K562 (cell line): ENCODE measurements around the gene BTBD2. TPM values are rescaled to one million over a fixed set of nuclear protein-coding genes. Genes with fewer than 3 reads are reported as not detected.

Experiments
- ATAC-seq: fragments of 200-7000 bp; cut with Tn5 transposase; 3 replicates; pipeline ENCODE4 v1.9.1; 2020; ENCODE audit warnings: moderate library complexity
- BruUV-seq: library from RNA; stranded (reverse); fragments of 400-500 nt; replicated peaks from 2 replicates; lab custom pipeline; 2021; lab: Mats Ljungman, UMichigan
- CTCF ChIA-PET: fragments of 300-600 bp; formaldehyde crosslinking; extraction: SDS; loops from one replicate; lab custom pipeline; 2021; ENCODE audit warnings: low intra/inter-chr PET ratio; lab: Yijun Ruan, JAX
- POLR2A ChIA-PET: fragments of 300-600, 350-650 bp; sonication (Branson Sonifier 250); formaldehyde crosslinking; extraction: SDS; loops from one replicate; lab custom pipeline; 2021; ENCODE audit warnings: antibody characterized with exemption, inconsistent platforms; lab: Yijun Ruan, JAX
- DNase-seq, 4 experiments: peaks; one replicate each; pipeline versions ENCODE4 v3.0.0 to v3.0.0-alpha.2; 2011 to 2018; ENCODE audit warnings: low spot score in 3 of 4, mixed read lengths in 3 of 4; ENCODE audit errors: extremely low read depth in 1 of 4
- FAIRE-seq: peaks from 2 replicates; lab custom pipeline; 2011; peaks lifted over from hg19 to GRCh38; lab: Jason Lieb, UNC
- H2AFZ ChIP-seq: 2 replicates; pipeline ENCODE4 v1.6.0; 2011; ENCODE audit warnings: low read depth, low read length, control low read depth, inconsistent platforms
- H3K27ac ChIP-seq: fragments of 200-600 bp; 3 replicates; pipeline ENCODE4 v1.8.0; 2011; ENCODE audit warnings: low read depth, mild to moderate bottlenecking, control low read depth, inconsistent platforms, low read length, moderate library complexity, mixed read lengths; ENCODE audit errors: extremely low read depth
- H3K27me3 ChIP-seq, 2 experiments: fragments of 300-600 bp in 1 of 2; 2 replicates in 1 of 2; 3 replicates in 1 of 2; pipeline versions ENCODE4 v1.6.0 to v1.8.0; 2011; ENCODE audit warnings: inconsistent platforms in 2 of 2, low read length in 2 of 2, mild to moderate bottlenecking in 1 of 2, mixed read lengths in 1 of 2, moderate library complexity in 1 of 2; ENCODE audit not compliant: control insufficient read depth in 2 of 2, insufficient read depth in 2 of 2
- H3K36me3 ChIP-seq: fragments of 300-600 bp; 3 replicates; pipeline ENCODE4 v1.8.0; 2011; ENCODE audit warnings: mild to moderate bottlenecking, low read length, inconsistent platforms; ENCODE audit not compliant: control insufficient read depth, insufficient read depth
- H3K4me1 ChIP-seq, 2 experiments: fragments of 200-600 bp in 1 of 2; replicated peaks in 1 of 2; 2 replicates in 1 of 2; 3 replicates in 1 of 2; pipeline versions ENCODE4 v1.5.1 to v1.8.0; 2011; ENCODE audit warnings: inconsistent platforms in 2 of 2, low read length in 2 of 2, mild to moderate bottlenecking in 1 of 2, mixed read lengths in 1 of 2, moderate library complexity in 1 of 2; ENCODE audit not compliant: control insufficient read depth in 2 of 2, insufficient read depth in 2 of 2
- H3K4me2 ChIP-seq: 2 replicates; pipeline ENCODE4 v1.6.1; 2011; ENCODE audit warnings: low read length, control low read depth, inconsistent platforms, mixed read lengths; ENCODE audit not compliant: insufficient read depth
- H3K4me3 ChIP-seq: fragments of 200-600 bp; sonication (generic), shearing (Covaris generic); 2 replicates; pipeline ENCODE4 v1.5.1; 2016; ENCODE audit warnings: control low read depth, inconsistent platforms
- H3K79me2 ChIP-seq: fragments of 200-600 bp; 3 replicates; pipeline ENCODE4 v1.8.0; 2011; ENCODE audit warnings: low read length, inconsistent platforms; ENCODE audit not compliant: control insufficient read depth, insufficient read depth
- H3K9ac ChIP-seq, 2 experiments: 2 replicates each; pipeline versions ENCODE4 v1.6.0 to v1.6.1; 2011; ENCODE audit warnings: low read depth in 2 of 2, low read length in 2 of 2, control low read depth in 1 of 2, inconsistent platforms in 1 of 2, mild to moderate bottlenecking in 1 of 2, mixed read lengths in 1 of 2; ENCODE audit not compliant: insufficient read depth in 1 of 2
- H3K9me1 ChIP-seq: one replicate; pipeline ENCODE4 v1.6.0; 2011; ENCODE audit warnings: inconsistent platforms, mild to moderate bottlenecking, low read length, moderate library complexity; ENCODE audit not compliant: control insufficient read depth, insufficient read depth
- H3K9me3 ChIP-seq: replicated peaks from 2 replicates; pipeline ENCODE4 v1.5.1; 2011; ENCODE audit warnings: low read depth, low read length, inconsistent platforms; ENCODE audit not compliant: control insufficient read depth, insufficient read depth
- H4K20me1 ChIP-seq: replicated peaks from 2 replicates; pipeline ENCODE4 v1.6.1; 2011; ENCODE audit warnings: low read length, inconsistent platforms, mixed read lengths; ENCODE audit not compliant: control insufficient read depth, insufficient read depth
- HEY1 ChIP-seq: fragments of 250-450 bp; sonication (Bioruptor Pico); IDR thresholded peaks from 2 replicates; pipeline ENCODE4 v1.5.0; 2020; ENCODE audit warnings: mild to moderate bottlenecking, moderate library complexity, borderline replicate concordance
- NCOR1 ChIP-seq: fragments of 450-650 bp; IDR thresholded peaks from 2 replicates; pipeline ENCODE4 v1.6.1; 2016; ENCODE audit warnings: mild to moderate bottlenecking, moderate library complexity
- RBM25 ChIP-seq: fragments of 200-400 bp; formaldehyde crosslinking; IDR thresholded peaks from 2 replicates; pipeline ENCODE4 v1.6.1; 2018; ENCODE audit warnings: low read length, low read depth, moderate library complexity; ENCODE audit not compliant: severe bottlenecking
- SUPT5H ChIP-seq: fragments of 450-650 bp; IDR thresholded peaks from 2 replicates; pipeline ENCODE4 v1.6.1; 2016
- ZBTB7A ChIP-seq: IDR thresholded peaks from 2 replicates; pipeline ENCODE4 v1.6.1; 2011; ENCODE audit warnings: low read depth, mild to moderate bottlenecking, low read length, moderate library complexity, borderline replicate concordance; ENCODE audit not compliant: control insufficient read depth
- WGBS: fragments of 100-300 bp; shearing (Covaris generic); methylation state at CpG from one replicate; pipeline ENCODE4 v1.1.6; 2016; ENCODE audit warnings: low coverage, mixed read lengths; ENCODE audit not compliant: insufficient coverage; ENCODE audit errors: missing lambda C conversion rate; 5-methylcytosine and 5-hydroxymethylcytosine counted together
- in situ Hi-C: fragments of 300-500 bp; cut with MboI; formaldehyde crosslinking; loops from 4 replicates; pipeline ENCODE4 v1.15.0; 2018; ENCODE audit warnings: inconsistent platforms, mixed read lengths
- intact Hi-C: fragments of 100-400 bp; cut with micrococcal nuclease; formaldehyde crosslinking; loops from 2 replicates; pipeline ENCODE4 v1.14.2; 2022
- polyA plus RNA-seq, 8 experiments: library from polyadenylated mRNA; depleted of rRNA in 4 of 8; stranded (reverse) in 5 of 8; unstranded in 3 of 8; fragments of >200 nt; fragmentation: Nextera tagmentation in 2 of 8; fragmentation: Illumina TruSeq in 1 of 8; extraction: Ambion mirVana in 2 of 8; extraction: Trizol in 1 of 8; gene quantifications; 2 replicates each; pipeline versions ENCODE4 v1.2.1 to v1.2.3, GENCODE V29; 2011 to 2014; ENCODE audit warnings: inconsistent platforms in 1 of 8, missing spikeins in 1 of 8
- total RNA-seq, 7 experiments: library from RNA; depleted of rRNA in 6 of 7; stranded (reverse); fragments of >200 nt in 6 of 7; fragmentation: Illumina TruSeq in 2 of 7; extraction: Trizol in 2 of 7; gene quantifications; 2 replicates each; pipeline versions ENCODE4 v1.2.1 to v1.2.3, GENCODE V29; 2011 to 2021; ENCODE audit warnings: low replicate concordance in 1 of 7
- TF ChIP-seq, protein P1 (sequence below): fragments of 450-650 bp; formaldehyde crosslinking; IDR thresholded peaks from 2 replicates; pipeline ENCODE4 v1.4.0; 2022; ENCODE audit warnings: missing genetic modification characterization
- TF ChIP-seq, protein P2 (sequence below): sonication (generic); formaldehyde crosslinking; IDR thresholded peaks from 2 replicates; pipeline ENCODE4 v1.8.0; 2023; ENCODE audit warnings: mild to moderate bottlenecking, missing genetic modification reagents
- TF ChIP-seq, protein P3 (sequence below): fragments of 450-650 bp; formaldehyde crosslinking; IDR thresholded peaks from 2 replicates; pipeline ENCODE4 v1.4.0; 2020; ENCODE audit warnings: mild to moderate bottlenecking, moderate library complexity

The BTBD2 gene
- total and polyA plus RNA-seq, 9 of the 15 experiments (the other 6 are each of a cell fraction or from before 2014, with no cell fraction given): 0.10 to 15.6 (median 6.9) TPM

DNA sequence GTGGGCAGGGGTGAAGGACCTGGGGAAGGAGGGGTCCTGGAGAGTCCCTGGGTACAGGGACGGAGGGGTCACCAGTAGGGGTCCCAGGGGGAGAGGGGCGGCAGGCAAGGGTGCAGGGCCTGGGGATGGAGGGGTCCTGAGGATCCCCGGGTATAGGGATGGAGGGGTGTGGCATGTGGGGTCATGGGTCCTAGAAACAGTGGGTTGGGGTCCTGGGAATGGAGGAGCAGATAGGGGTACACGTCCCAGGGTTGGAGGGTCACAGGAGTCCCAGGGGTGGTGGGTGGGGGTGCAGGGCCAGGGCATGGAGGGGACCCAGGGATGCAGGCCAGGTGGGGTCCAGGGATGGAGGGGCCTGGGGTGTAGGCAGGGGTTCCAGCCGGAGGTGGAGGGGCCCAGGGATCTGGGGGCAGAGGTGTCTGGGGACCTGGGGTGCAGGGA is 1.4 kb downstream of the BTBD2 start:
- H3K9ac ChIP-seq: no peak overlapping the region
- ATAC-seq: no peak
- H3K79me2 ChIP-seq: peaks cover 7% of the 10 kb centered on the region
- TF ChIP-seq, protein P1, sequence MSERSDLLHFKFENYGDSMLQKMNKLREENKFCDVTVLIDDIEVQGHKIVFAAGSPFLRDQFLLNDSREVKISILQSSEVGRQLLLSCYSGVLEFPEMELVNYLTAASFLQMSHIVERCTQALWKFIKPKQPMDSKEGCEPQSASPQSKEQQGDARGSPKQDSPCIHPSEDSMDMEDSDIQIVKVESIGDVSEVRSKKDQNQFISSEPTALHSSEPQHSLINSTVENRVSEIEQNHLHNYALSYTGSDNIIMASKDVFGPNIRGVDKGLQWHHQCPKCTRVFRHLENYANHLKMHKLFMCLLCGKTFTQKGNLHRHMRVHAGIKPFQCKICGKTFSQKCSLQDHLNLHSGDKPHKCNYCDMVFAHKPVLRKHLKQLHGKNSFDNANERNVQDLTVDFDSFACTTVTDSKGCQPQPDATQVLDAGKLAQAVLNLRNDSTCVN: no peak
- no peak for TF ChIP-seq RBM25
- 0 out of 2 replicates have a peak, but pooled peaks have one; percentile 0 for TF ChIP-seq ZBTB7A
- TF ChIP-seq, all 486 proteins: peak for 1
- CTCF ChIA-PET: no interaction called here
- H3K4me3 ChIP-seq: 0 out of 2 replicates have a peak overlapping the region, but pooled peaks have one; percentile 49
- H3K9me3 ChIP-seq: no peaks in the 10 kb centered on the region
- POLR2A ChIA-PET: no interaction called here
- DNase-seq (no peak), FAIRE-seq (no peak)
- H3K4me1 ChIP-seq: peaks cover 0 to 48% of the 10 kb centered on the region in 2 experiments; a peak in 2 of 5 replicates
- intact Hi-C loops: no loop called here
- no peak overlapping the region for H2AFZ ChIP-seq
- BruUV-seq: no TSS peak
- no peak overlapping the region for H3K4me2 ChIP-seq
- H3K27me3 ChIP-seq: no peaks in the 10 kb centered on the region
- H4K20me1 ChIP-seq: no peaks in the 10 kb centered on the region
- no peaks in the 10 kb centered on the region for H3K36me3 ChIP-seq
- H3K9me1 ChIP-seq: no peaks in the 10 kb centered on the region
- in situ Hi-C loops: no loop called here
- no peak overlapping the region for H3K27ac ChIP-seq
- 100% methylated on average over 1 of the region's 5 CpGs for WGBS

DNA sequence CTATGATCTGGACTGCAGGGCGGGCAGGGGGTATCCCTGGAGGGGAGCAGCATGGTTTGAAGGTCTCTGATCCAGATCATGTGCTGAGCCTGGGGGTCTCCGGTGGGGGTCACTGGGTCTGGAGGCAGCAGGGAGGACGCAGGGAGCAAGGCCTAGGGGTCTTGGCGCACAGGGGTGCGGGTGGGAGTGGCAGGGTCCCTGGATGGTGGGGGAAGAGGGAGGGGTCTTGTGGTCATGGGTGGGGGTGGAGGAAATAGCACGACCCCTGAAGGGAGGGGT is 1.9 kb downstream of the BTBD2 start:
- Histone ChIP-seq H3K4me3 (no peak overlapping the region), H3K9ac (no peak overlapping the region), H4K20me1 (no peaks in the 10 kb centered on the region), H3K27ac (no peak overlapping the region), H3K36me3 (no peaks in the 10 kb centered on the region), H3K4me1 (peaks cover 0 to 45% of the 10 kb centered on the region in 2 experiments; a peak in 2 of 5 replicates), H3K79me2 (peaks cover 7% of the 10 kb centered on the region), H3K9me3 (no peaks in the 10 kb centered on the region), H3K9me1 (no peaks in the 10 kb centered on the region), H3K4me2 (no peak overlapping the region), H3K27me3 (no peaks in the 10 kb centered on the region), H2AFZ (no peak overlapping the region)
- FAIRE-seq (no peak), DNase-seq (no peak), ATAC-seq (no peak)
- ChIA-PET POLR2A (no interaction called here), CTCF (no interaction called here)
- in situ Hi-C loops: no loop called here
- intact Hi-C loops: no loop called here
- 94% methylated on average over 5 of the region's 6 CpGs for WGBS
- no TSS peak for BruUV-seq
- no peak for TF ChIP-seq HEY1 (CRISPR knock-in tag)
- TF ChIP-seq, protein P2, sequence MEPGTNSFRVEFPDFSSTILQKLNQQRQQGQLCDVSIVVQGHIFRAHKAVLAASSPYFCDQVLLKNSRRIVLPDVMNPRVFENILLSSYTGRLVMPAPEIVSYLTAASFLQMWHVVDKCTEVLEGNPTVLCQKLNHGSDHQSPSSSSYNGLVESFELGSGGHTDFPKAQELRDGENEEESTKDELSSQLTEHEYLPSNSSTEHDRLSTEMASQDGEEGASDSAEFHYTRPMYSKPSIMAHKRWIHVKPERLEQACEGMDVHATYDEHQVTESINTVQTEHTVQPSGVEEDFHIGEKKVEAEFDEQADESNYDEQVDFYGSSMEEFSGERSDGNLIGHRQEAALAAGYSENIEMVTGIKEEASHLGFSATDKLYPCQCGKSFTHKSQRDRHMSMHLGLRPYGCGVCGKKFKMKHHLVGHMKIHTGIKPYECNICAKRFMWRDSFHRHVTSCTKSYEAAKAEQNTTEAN (CRISPR knock-in tag): no peak
- TF ChIP-seq SUPT5H: no peak
- TF ChIP-seq NCOR1: no peak
- TF ChIP-seq, protein P3, sequence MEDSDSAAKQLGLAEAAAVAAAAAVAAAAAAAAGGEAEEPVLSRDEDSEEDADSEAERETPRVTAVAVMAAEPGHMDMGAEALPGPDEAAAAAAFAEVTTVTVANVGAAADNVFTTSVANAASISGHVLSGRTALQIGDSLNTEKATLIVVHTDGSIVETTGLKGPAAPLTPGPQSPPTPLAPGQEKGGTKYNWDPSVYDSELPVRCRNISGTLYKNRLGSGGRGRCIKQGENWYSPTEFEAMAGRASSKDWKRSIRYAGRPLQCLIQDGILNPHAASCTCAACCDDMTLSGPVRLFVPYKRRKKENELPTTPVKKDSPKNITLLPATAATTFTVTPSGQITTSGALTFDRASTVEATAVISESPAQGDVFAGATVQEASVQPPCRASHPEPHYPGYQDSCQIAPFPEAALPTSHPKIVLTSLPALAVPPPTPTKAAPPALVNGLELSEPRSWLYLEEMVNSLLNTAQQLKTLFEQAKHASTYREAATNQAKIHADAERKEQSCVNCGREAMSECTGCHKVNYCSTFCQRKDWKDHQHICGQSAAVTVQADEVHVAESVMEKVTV (CRISPR knock-in tag): no peak
